C4-2B (cell line): ENCODE results near the gene FAM181B.
"Not testable (repeated sequence)": the region's sequence is repeated elsewhere in the genome, so short reads cannot be mapped to it uniquely, and the experiment has no call there.

Experiments
- H3K27ac ChIP-seq: fragments of 450-650 bp; 2 replicates; pipeline ENCODE4 v1.5.1; 2017
- CTCF ChIP-seq: fragments of 450-650 bp; conservative IDR thresholded peaks from 2 replicates; pipeline ENCODE4 v1.5.1; 2017; ENCODE audit warnings: mild to moderate bottlenecking
- ZFX ChIP-seq: fragments of 450-650 bp; IDR thresholded peaks from 2 replicates; pipeline ENCODE4 v1.6.1; 2017

The FAM181B gene

GRCh38 chr11:82703796-82704195 is 29.9 kb downstream of the FAM181B start:
- TF ChIP-seq CTCF (no peak), ZFX (no peak)
- H3K27ac ChIP-seq = no peak overlapping the region

GRCh38 chr11:82703226-82703625 is 30.4 kb downstream of the FAM181B start:
- TF ChIP-seq ZFX (no peak), CTCF (no peak)
- no peak overlapping the region for H3K27ac ChIP-seq

- no peak overlapping the region for H3K27ac ChIP-seq
- TF ChIP-seq ZFX (no peak), CTCF (peak; percentile 89)
Measured at GRCh38 chr11:82701847-82702520, 31.7 kb downstream of the FAM181B start.

- TF ChIP-seq ZFX = no peak
- TF ChIP-seq CTCF = no peak
- no peak overlapping the region for H3K27ac ChIP-seq
Measured at GRCh38 chr11:82698576-82699352, 34.9 kb downstream of the FAM181B start.

- no peak overlapping the region for H3K27ac ChIP-seq
- no peak for TF ChIP-seq CTCF
- TF ChIP-seq ZFX = no peak
Measured at GRCh38 chr11:82692981-82693380, 40.7 kb downstream of the FAM181B start.

- not testable (repeated sequence) for H3K27ac ChIP-seq
Measured at GRCh38 chr11:82689347-82689746, 44.3 kb downstream of the FAM181B start.

- H3K27ac ChIP-seq = no peak overlapping the region
- TF ChIP-seq ZFX (no peak), CTCF (no peak)
Measured at GRCh38 chr11:82686211-82686610, 47.5 kb downstream of the FAM181B start.
